Testis (tissue), 2 donors: ENCODE results near the gene EPHB1.

ENCODE experiments used
- CTCF ChIP-seq, 3 experiments: fragments of 450-650 bp in 2 of 3; fragments of 200-600 bp in 1 of 3; sonication (generic) in 1 of 3; IDR thresholded peaks; one replicate each; pipeline ENCODE4 v1.5.1; 2016 to 2019; ENCODE audit warnings: antibody characterized with exemption in 3 of 3, mild to moderate bottlenecking in 2 of 3, moderate library complexity in 1 of 3
- POLR2A ChIP-seq: fragments of 450-650 bp; IDR thresholded peaks from one replicate; pipeline ENCODE4 v1.6.1; 2017; ENCODE audit warnings: antibody characterized with exemption, mild to moderate bottlenecking, moderate library complexity

- TF ChIP-seq CTCF (IDR thresholded peaks at IDR 0.05) (no peak), POLR2A (no peak)
Observed at GRCh38 chr3:134976948-134977347, 181.9 kb downstream of the EPHB1 start.
